Nephron progenitor cell (in vitro differentiated cells): ENCODE results near the gene PRRC2A.
"Not testable (repeated sequence)": the region's sequence is repeated elsewhere in the genome, so short reads cannot be mapped to it uniquely, and the experiment has no call there.

ENCODE experiments used
- DNase-seq: peaks from one replicate; pipeline ENCODE4 v3.0.0; 2021
- H3K27ac Mint-ChIP-seq: 2 replicates; pipeline ENCODE4 v1.8.0; 2021; ENCODE audit warnings: mild to moderate bottlenecking, moderate library complexity, mixed read lengths
- H3K27me3 Mint-ChIP-seq: 2 replicates; pipeline ENCODE4 v1.8.0; 2021; ENCODE audit warnings: mild to moderate bottlenecking, low read depth, mixed read lengths; ENCODE audit not compliant: poor library complexity
- H3K36me3 Mint-ChIP-seq: 2 replicates; pipeline ENCODE4 v1.8.0; 2021; ENCODE audit warnings: low read depth, mixed read lengths
- H3K4me1 Mint-ChIP-seq: 2 replicates; pipeline ENCODE4 v1.8.0; 2021; ENCODE audit warnings: mixed read lengths
- H3K4me3 Mint-ChIP-seq: 2 replicates; pipeline ENCODE4 v1.8.0; 2021; ENCODE audit warnings: mild to moderate bottlenecking, moderate library complexity, mixed read lengths
- H3K9me3 Mint-ChIP-seq: 2 replicates; pipeline ENCODE4 v1.8.0; 2021; ENCODE audit warnings: mild to moderate bottlenecking, moderate library complexity, mixed read lengths
- CTCF ChIP-seq: fragments of 200-600 bp; sonication (generic); IDR thresholded peaks from 2 replicates; pipeline ENCODE4 v1.5.0; 2021; ENCODE audit warnings: antibody characterized with exemption

Gene PRRC2A

GRCh38 chr6:31588871-31589650 is 31.5 kb upstream of the PRRC2A start:
- no peak for DNase-seq
- H3K27ac Mint-ChIP-seq: peak overlapping the region; percentile 14
- peaks cover 32% of the 10 kb centered on the region for H3K4me1 Mint-ChIP-seq
- peaks cover 5% of the 10 kb centered on the region for H3K27me3 Mint-ChIP-seq
- no peak for TF ChIP-seq CTCF
- H3K9me3 Mint-ChIP-seq: no peaks in the 10 kb centered on the region
- no peaks in the 10 kb centered on the region for H3K36me3 Mint-ChIP-seq
- H3K4me3 Mint-ChIP-seq: no peak overlapping the region

- H3K9me3 Mint-ChIP-seq, H3K27me3 Mint-ChIP-seq, H3K36me3 Mint-ChIP-seq, DNase-seq, H3K27ac Mint-ChIP-seq, H3K4me3 Mint-ChIP-seq: not testable (repeated sequence)
- H3K4me1 Mint-ChIP-seq: peaks cover 30% of the 10 kb centered on the region
Measured at GRCh38 chr6:31590691-31591090, 29.8 kb upstream of the PRRC2A start.

GRCh38 chr6:31592396-31592771 is 28.1 kb upstream of the PRRC2A start:
- Mint-ChIP-seq H3K9me3 (peaks cover 5% of the 10 kb centered on the region), H3K27me3 (peaks cover 10% of the 10 kb centered on the region), H3K4me1 (peaks cover 18% of the 10 kb centered on the region), H3K4me3 (no peak overlapping the region), H3K27ac (no peak overlapping the region), H3K36me3 (no peaks in the 10 kb centered on the region)
- no peak for TF ChIP-seq CTCF
- no peak for DNase-seq

- Mint-ChIP-seq H3K36me3 (no peaks in the 10 kb centered on the region), H3K4me1 (peaks cover 14% of the 10 kb centered on the region), H3K27me3 (peaks cover 18% of the 10 kb centered on the region), H3K4me3 (no peak overlapping the region), H3K9me3 (peaks cover 5% of the 10 kb centered on the region), H3K27ac (no peak overlapping the region)
- TF ChIP-seq CTCF: peak; percentile 42
- no peak for DNase-seq
Measured at GRCh38 chr6:31597006-31597405, 23.5 kb upstream of the PRRC2A start.

- Mint-ChIP-seq H3K4me3 (no peak overlapping the region), H3K9me3 (no peaks in the 10 kb centered on the region), H3K27me3 (peaks cover 18% of the 10 kb centered on the region), H3K36me3 (no peaks in the 10 kb centered on the region), H3K27ac (no peak overlapping the region), H3K4me1 (peaks cover 8% of the 10 kb centered on the region)
- DNase-seq: no peak
- TF ChIP-seq CTCF: no peak
Measured at GRCh38 chr6:31607317-31607716, 13.2 kb upstream of the PRRC2A start.

- Mint-ChIP-seq H3K4me1 (peaks cover 19% of the 10 kb centered on the region), H3K36me3 (no peaks in the 10 kb centered on the region), H3K9me3 (no peaks in the 10 kb centered on the region), H3K4me3 (no peak overlapping the region), H3K27ac (peak overlapping the region; percentile 66), H3K27me3 (peaks cover 11% of the 10 kb centered on the region)
- no peak for DNase-seq
- no peak for TF ChIP-seq CTCF
Measured at GRCh38 chr6:31609519-31610406, 10.8 kb upstream of the PRRC2A start.
